Transverse colon (tissue), 4 donors: ENCODE data around the gene MX2. TPM values are rescaled to one million over a fixed set of nuclear protein-coding genes. Genes with fewer than 3 reads are reported as not detected.

ENCODE experiments used
- DNase-seq: peaks from one replicate; pipeline ENCODE4 v3.0.0-alpha.2; 2019
- H3K27ac ChIP-seq, 4 donors: fragments of 200-600 bp; sonication (generic); 2 replicates each; pipeline ENCODE4 v1.5.1; 2016 to 2018; ENCODE audit warnings: inconsistent platforms in 4 of 4
- H3K27me3 ChIP-seq: fragments of 200-600 bp; sonication (generic); 2 replicates; pipeline ENCODE4 v1.5.1; 2017; ENCODE audit warnings: inconsistent platforms
- H3K36me3 ChIP-seq, 4 donors: fragments of 200-600 bp; sonication (generic); 2 replicates each; pipeline ENCODE4 v1.5.1; 2017 to 2019; ENCODE audit warnings: inconsistent platforms in 4 of 4
- H3K4me1 ChIP-seq, 4 donors: fragments of 200-600 bp; sonication (generic); 2 replicates each; pipeline ENCODE4 v1.5.1; 2017 to 2020; ENCODE audit warnings: inconsistent platforms in 4 of 4
- H3K4me3 ChIP-seq, 4 donors: fragments of 200-600 bp; sonication (generic); 1 replicate in 1 of 4; 2 replicates in 3 of 4; pipeline versions ENCODE4 v1.5.1 to v1.6.1; 2017 to 2019; ENCODE audit warnings: inconsistent platforms in 4 of 4
- H3K9me3 ChIP-seq, 2 donors: fragments of 200-600 bp; sonication (generic); 2 replicates each; pipeline ENCODE4 v1.5.1; 2017 to 2019; ENCODE audit warnings: inconsistent platforms in 2 of 2
- EP300 ChIP-seq: sonication (generic); formaldehyde crosslinking; IDR thresholded peaks from one replicate; pipeline ENCODE4 v1.6.1; 2017; ENCODE audit warnings: antibody characterized with exemption, low read depth
- POLR2A ChIP-seq: fragments of 450-650 bp; IDR thresholded peaks from one replicate; pipeline ENCODE4 v1.6.1; 2016; ENCODE audit warnings: antibody characterized with exemption, mild to moderate bottlenecking, moderate library complexity
- POLR2AphosphoS5 ChIP-seq, 3 donors: sonication (generic); formaldehyde crosslinking; IDR thresholded peaks; one replicate each; pipeline ENCODE4 v1.6.1; 2016; ENCODE audit warnings: antibody characterized with exemption in 3 of 3
- WGBS, 2 donors: methylation state at CpG; one replicate each; pipeline ENCODE4 v1.1.5; 2018; ENCODE audit warnings: low coverage in 1 of 2; 5-methylcytosine and 5-hydroxymethylcytosine counted together
- in situ Hi-C, 4 donors: fragments of 200-750 bp; cut with MboI; loops; one replicate each; pipeline versions ENCODE4 v1.15.0 to v1.15.1; 2017; ENCODE audit warnings: low sequenced_read_pairs in 3 of 4, low pct_ligation_motif_present in 1 of 4, low pct_unique_long_range_greater_than_20kb in 1 of 4
- intact Hi-C: fragments of 100-400 bp; cut with DNase I; formaldehyde crosslinking; loops from one replicate; pipeline ENCODE4 v1.15.1; 2023; ENCODE audit warnings: low total_unique reads
- total RNA-seq, 4 donors: library from RNA; depleted of rRNA; stranded (reverse); fragments of >200 nt; gene quantifications; one replicate each; pipeline ENCODE4 v1.1.0, GENCODE V29; 2016
- TF ChIP-seq, protein P1 (sequence below), 5 experiments: fragments of 200-600 bp in 3 of 5; fragments of 450-650 bp in 2 of 5; sonication (generic) in 3 of 5; IDR thresholded peaks; 1 replicate in 2 of 5; 2 replicates in 3 of 5; pipeline ENCODE4 v1.5.1; 2016 to 2017; ENCODE audit warnings: antibody characterized with exemption in 5 of 5, inconsistent platforms in 3 of 5, mild to moderate bottlenecking in 2 of 5, moderate library complexity in 1 of 5

Gene MX2
- total RNA-seq, 4 donors from 2014 or later, result 3.4 to 16.9 (median 4.1) TPM

- H3K4me3 ChIP-seq, result no peak overlapping the region
- intact Hi-C loops (no loop called here), in situ Hi-C loops (no loop called here)
- no peaks in the 10 kb centered on the region for H3K9me3 ChIP-seq
- TF ChIP-seq POLR2AphosphoS5 (IDR thresholded peaks at IDR 0.05) (no peak), POLR2A (no peak), EP300 (no peak)
- TF ChIP-seq, protein P1, sequence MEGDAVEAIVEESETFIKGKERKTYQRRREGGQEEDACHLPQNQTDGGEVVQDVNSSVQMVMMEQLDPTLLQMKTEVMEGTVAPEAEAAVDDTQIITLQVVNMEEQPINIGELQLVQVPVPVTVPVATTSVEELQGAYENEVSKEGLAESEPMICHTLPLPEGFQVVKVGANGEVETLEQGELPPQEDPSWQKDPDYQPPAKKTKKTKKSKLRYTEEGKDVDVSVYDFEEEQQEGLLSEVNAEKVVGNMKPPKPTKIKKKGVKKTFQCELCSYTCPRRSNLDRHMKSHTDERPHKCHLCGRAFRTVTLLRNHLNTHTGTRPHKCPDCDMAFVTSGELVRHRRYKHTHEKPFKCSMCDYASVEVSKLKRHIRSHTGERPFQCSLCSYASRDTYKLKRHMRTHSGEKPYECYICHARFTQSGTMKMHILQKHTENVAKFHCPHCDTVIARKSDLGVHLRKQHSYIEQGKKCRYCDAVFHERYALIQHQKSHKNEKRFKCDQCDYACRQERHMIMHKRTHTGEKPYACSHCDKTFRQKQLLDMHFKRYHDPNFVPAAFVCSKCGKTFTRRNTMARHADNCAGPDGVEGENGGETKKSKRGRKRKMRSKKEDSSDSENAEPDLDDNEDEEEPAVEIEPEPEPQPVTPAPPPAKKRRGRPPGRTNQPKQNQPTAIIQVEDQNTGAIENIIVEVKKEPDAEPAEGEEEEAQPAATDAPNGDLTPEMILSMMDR (IDR thresholded peaks at IDR 0.05), result no peak
- 94 to 95% methylated on average over 4 to 17 of the region's 18 CpGs for WGBS, 2 donors
- peak overlapping the region in 1 of 4 donors; percentile 87 for H3K27ac ChIP-seq
- no peaks in the 10 kb centered on the region for H3K36me3 ChIP-seq
- H3K4me1 ChIP-seq, result peaks cover 5 to 66% (median 23%) of the 10 kb centered on the region in 4 donors
- DNase-seq, result no peak
- no peaks in the 10 kb centered on the region for H3K27me3 ChIP-seq
Measured at GRCh38 chr21:41363370-41364270, 1.8 kb downstream of the MX2 start.

- 67% methylated on average over 6 of the region's 6 CpGs; no CpG with 5 or more reads in 1 of the 2 donors for WGBS, 2 donors
- in situ Hi-C loops, result no loop called here
- H3K27me3 ChIP-seq, result no peaks in the 10 kb centered on the region
- no peaks in the 10 kb centered on the region for H3K36me3 ChIP-seq
- H3K27ac ChIP-seq, result no peak overlapping the region
- H3K4me3 ChIP-seq, result no peak overlapping the region
- H3K4me1 ChIP-seq, result peaks cover 5 to 69% (median 23%) of the 10 kb centered on the region in 4 donors
- DNase-seq, result no peak
- intact Hi-C loops, result no loop called here
- no peaks in the 10 kb centered on the region for H3K9me3 ChIP-seq
- no peak for TF ChIP-seq EP300
- TF ChIP-seq POLR2AphosphoS5 (IDR thresholded peaks at IDR 0.05), result no peak
- TF ChIP-seq, protein P1 (IDR thresholded peaks at IDR 0.05), result no peak
- no peak for TF ChIP-seq POLR2A
Measured at GRCh38 chr21:41364308-41364707, 2.5 kb downstream of the MX2 start.

DNA sequence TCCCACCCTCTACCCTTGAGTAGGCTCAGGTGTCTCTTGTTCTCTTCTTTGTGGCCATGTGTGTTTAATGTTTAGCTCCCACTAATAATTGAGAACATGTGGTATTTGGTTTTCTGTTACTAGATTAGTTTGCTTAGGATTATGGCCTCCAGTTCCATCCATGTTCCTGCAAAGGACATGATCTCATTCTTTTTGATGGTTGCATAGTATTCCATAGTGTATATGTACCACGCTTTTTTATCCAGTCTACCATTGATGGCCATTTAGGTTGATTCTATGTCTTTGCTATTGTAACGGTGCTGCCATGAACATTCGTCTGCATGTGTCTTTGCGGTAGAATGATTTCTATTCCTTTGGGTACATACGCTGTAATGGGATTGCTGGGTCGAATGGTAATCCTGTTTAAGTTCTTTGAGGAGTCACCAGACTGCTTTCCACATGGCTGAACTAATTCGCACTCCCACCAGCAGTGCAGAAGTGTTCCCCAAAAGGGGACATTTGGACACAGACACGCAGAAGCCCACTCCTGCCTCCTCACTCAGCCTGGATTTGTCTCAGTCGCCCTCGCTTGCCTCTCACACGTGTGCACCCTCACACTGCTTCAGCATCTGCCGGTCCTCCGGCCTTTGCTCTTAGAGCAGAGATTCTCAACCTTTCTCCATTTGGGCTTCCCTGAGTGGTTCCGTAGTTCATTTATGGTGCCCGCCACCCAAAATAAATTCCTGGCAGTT lies 3.7 kb downstream of the MX2 start:
- Histone ChIP-seq H3K36me3 (no peaks in the 10 kb centered on the region), H3K9me3 (no peaks in the 10 kb centered on the region), H3K27me3 (no peaks in the 10 kb centered on the region), H3K4me1 (peaks cover 5 to 64% (median 21%) of the 10 kb centered on the region in 4 donors), H3K4me3 (no peak overlapping the region), H3K27ac (no peak overlapping the region)
- no peak for DNase-seq
- intact Hi-C loops, result no loop called here
- no peak for TF ChIP-seq POLR2AphosphoS5 (IDR thresholded peaks at IDR 0.05)
- TF ChIP-seq EP300, result no peak
- no peak for TF ChIP-seq POLR2A
- TF ChIP-seq, protein P1 (IDR thresholded peaks at IDR 0.05), result no peak
- in situ Hi-C loops, result no loop called here
- 97% methylated on average over 13 to 15 of the region's 15 CpGs for WGBS, 2 donors

DNA sequence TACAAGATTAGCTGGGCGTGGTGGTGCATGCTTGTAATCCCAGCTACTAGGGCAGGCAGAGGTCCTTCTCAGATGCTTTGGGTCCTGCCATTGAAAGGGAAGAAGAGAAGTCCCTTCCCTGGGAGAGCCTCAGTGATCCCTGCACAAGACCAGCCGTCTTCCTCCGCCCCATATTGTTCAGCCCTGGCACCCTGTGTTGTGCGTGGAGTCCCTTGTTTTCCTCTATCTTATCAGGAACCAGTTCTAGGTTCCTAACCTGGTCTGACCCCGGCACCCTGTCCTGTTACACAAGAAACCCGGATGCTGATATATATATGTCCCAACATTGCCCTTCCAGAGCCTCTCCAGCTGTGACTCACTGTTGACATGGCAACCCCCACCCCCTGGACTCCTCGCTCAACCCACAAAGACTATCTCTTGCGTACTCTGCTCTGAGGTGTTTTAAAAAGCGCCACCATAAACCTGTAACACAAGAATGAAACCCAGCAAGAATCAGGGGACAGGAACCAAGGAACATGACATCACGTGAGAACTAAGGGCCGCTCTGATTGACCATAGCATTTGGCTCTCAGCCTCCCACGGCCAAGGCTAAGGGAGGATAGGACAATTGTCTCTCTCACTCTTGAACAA lies 4.8 kb downstream of the MX2 start:
- Histone ChIP-seq H3K9me3 (no peaks in the 10 kb centered on the region), H3K27ac (peak overlapping the region in 2 of 4 donors; percentile 39 to 52), H3K36me3 (no peaks in the 10 kb centered on the region), H3K4me3 (no peak overlapping the region), H3K27me3 (no peaks in the 10 kb centered on the region), H3K4me1 (peaks cover 0 to 54% (median 12%) of the 10 kb centered on the region in 4 donors)
- 35 to 53% methylated on average over 2 to 12 of the region's 12 CpGs for WGBS, 2 donors
- TF ChIP-seq, protein P1 (IDR thresholded peaks at IDR 0.05), result no peak
- TF ChIP-seq POLR2AphosphoS5 (IDR thresholded peaks at IDR 0.05) (no peak), POLR2A (no peak), EP300 (no peak)
- intact Hi-C loops (no loop called here), in situ Hi-C loops (no loop called here)
- peak; percentile 74 for DNase-seq
